HG03025 (cell line): Measurements from ENCODE around the gene ARFGAP1.

Source experiments
- ATAC-seq: cut with Tn5 transposase; IDR thresholded peaks from one replicate; pipeline ENCODE4 v1.9.1; 2021; ENCODE audit warnings: mild to moderate bottlenecking, moderate library complexity; ENCODE audit not compliant: unreplicated experiment, low FRiP score

Gene ARFGAP1

DNA sequence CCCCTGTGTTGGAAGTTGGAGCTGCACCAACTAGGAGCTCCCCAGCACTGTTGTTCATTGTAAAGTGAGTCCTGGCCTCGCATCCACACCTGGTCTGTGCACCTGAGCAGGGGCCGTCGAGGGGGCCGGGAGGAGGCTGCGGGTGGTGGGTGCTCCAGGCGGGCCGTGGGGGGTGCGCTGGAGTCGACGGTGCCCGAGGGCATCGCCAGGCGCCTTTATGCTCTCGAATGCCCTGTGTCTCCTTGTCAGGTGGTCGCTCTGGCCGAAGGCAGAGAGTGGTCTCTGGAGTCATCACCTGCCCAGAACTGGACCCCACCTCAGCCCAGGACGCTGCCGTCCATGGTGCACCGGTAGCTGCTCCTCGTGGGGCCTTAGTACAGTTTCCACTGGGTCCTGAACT lies 4.3 kb downstream of the ARFGAP1 start:
- ATAC-seq = no peak

DNA sequence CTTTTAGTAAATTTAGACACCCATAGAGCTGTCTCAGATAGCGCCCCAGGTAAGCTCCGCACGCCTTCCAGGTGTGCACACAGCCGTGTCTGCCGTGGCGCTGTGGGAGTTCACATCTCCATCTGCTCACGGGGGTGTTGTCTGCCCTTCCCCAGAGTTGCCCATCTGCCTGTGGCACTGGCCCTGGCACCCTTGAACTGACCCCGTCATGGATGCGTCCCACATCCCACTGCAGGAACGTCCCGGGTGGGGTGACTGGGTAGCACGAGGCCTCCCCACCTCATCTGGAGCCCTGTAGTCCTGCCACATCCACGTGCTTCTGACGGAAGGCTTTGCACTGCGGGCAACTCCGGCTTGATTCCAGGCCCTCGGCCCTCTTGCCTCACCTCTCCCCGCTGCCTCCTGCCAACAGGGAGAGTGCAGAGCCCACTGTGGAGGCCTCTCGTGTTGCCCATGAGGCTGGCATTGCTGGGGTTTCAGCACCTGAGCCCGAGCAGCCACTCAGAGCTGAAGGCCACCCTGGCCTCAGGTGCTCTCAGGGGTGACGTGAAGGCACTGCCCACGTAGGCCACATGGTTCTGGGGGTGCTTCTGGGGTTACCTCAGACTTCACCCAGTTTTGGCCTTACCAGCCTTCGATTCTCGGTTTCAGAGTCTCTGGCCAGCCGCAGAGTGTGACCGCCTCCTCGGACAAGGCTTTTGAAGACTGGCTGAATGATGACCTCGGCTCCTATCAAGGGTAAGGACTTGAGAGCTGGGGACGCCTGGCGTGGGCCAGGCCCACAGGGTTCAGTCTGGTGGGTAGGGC lies 5.1 kb downstream of the ARFGAP1 start:
- no peak for ATAC-seq

DNA sequence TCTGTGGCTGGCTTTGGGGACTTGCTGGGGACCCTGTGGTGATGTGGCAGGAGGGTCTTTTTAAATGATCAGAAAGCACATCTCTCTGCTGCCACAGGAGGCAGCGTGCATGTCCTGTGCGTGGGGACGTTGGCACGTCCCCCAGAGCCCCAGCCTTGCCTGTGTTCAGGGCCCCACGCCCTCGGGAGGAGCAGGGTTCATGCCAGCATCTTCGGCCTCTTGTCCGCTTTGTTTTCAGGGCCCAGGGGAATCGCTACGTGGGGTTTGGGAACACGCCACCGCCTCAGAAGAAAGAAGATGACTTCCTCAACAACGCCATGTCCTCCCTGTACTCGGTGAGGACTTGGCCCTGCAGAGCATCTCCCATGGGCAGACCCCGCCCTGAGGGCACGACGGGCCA lies 6.0 kb downstream of the ARFGAP1 start:
- no peak for ATAC-seq

DNA sequence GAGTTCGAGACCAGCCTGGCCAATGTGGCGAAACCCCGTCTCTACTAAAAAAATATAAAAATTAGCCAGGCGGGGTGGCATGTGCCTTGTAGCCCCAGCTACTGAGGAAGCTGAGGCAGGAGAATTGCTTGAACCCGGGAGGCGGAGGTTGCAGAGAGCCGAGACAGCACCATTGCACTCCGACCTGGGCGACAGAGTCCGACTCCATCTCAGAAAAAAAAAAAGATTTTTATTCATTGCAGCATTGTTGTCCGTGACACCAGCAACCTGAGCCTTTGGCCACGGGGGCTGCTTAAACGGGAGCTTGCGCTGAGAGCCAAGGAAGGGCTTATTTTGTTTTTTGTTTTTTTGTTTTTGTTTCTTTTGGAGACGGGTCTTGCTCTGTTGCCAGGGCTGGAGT lies 7.3 kb downstream of the ARFGAP1 start:
- no peak for ATAC-seq

DNA sequence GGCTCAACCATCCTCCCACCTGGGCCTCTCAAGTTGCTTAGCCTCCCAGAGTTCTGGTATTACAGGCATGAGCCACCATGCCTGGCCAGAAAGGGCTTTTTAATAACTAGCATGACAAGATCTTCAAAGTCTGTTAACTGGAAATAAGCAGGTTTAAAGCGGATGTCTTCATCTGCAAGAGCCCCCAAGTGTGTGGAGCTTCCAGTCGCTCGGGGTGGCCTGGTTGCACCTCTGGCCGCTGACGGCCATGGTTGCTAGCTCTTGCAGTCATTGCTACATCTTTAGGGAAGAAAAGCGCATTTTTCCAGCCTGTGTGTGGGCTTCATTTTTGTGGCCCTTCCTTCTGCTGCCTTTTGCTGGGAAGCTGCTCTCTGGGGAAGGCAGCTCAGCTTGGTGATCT lies 7.8 kb downstream of the ARFGAP1 start:
- ATAC-seq = no peak

DNA sequence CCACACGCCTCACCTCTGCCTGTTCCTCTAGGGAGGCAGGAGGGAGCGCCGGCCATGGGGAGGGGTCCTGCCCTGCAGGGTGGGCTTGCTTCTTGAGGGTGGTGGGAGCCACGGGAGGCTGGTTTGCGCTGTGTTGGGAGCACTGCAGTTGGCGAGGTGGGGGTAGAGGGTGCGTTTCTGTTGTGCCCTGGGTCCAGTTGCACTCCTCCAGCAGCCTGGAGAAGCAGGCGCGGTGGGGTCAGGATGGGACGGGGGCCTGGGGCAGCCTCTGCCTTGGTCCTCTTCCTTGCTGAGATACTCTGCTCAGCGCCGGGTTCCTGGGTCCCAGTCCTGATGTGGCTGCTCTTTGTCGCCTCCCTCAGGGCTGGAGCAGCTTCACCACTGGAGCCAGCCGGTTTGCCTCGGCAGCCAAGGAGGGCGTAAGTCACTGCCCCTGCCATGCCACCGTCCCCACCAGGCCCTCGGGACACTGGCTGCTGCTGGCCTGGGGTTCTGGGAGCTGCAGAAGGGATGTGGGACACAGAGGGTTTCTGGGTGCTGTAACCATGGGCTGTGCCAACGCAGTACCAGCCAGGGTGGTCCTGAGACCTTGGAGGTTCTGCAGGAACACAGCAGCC lies 8.4 kb downstream of the ARFGAP1 start:
- ATAC-seq = no peak

DNA sequence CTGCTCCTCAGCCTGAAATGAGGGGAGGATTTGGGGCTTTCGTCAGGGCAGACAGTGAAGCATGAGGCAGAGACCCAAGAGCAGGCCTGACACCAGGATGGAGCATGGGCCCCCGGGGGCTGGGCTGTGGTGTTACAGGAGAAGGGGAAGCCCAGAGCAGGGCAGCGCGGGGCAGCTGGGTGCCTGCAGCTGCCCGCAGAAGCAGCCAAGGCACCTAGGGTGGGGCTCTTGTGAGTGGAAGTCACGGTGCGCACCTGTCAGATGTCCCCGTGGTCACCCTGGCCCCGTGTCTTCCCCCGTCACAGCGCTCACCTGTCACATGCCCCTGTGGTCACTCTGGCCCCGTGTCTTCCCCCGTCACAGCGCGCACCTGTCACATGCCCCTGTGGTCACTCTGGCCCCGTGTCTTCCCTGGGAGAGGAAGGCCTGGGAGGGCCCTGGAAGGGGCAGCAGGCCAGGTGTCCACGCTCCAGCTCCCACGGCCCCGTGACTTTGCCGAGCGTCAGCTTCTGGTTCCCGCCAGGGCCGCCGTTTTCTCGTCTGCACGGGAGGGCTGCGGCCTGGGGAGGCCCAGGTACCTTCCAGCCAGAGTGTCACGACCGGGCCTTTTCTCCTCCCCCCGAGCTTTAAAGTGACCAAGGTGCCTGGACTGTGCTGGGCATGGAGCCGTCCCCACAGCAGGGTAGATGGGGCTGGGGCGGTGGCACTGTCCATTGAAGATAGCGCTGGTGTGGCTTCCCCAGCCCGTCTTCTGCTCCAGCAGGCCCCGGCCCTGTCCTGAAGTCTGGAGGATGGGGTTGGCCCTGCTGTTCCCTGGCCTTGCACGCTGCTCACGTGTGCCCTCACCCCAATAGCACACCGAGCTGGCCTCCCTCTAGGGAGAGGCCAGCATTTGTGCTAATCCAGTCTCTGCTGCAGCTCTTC lies 9.4 kb downstream of the ARFGAP1 start:
- ATAC-seq = no peak

DNA sequence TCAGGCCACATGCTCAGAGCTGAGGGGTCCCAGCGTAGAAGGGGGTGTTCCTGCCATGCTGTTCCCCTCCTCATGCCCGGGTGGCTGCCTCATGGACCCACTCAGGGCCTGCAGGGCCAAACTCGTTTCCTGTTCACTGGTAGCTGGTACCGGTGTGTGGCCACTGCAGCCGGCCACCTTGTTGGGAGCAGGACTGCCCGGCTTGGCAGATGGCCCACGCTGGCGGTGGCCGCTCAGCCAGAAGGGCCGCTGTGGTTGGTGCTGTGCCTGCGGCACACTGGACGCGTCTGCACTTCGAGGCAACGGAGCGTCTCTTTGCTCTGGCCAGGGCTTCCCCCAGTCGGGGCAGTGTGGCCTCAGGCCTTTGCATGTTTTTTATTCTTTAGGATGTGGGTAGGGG lies 10.3 kb downstream of the ARFGAP1 start:
- no peak for ATAC-seq

DNA sequence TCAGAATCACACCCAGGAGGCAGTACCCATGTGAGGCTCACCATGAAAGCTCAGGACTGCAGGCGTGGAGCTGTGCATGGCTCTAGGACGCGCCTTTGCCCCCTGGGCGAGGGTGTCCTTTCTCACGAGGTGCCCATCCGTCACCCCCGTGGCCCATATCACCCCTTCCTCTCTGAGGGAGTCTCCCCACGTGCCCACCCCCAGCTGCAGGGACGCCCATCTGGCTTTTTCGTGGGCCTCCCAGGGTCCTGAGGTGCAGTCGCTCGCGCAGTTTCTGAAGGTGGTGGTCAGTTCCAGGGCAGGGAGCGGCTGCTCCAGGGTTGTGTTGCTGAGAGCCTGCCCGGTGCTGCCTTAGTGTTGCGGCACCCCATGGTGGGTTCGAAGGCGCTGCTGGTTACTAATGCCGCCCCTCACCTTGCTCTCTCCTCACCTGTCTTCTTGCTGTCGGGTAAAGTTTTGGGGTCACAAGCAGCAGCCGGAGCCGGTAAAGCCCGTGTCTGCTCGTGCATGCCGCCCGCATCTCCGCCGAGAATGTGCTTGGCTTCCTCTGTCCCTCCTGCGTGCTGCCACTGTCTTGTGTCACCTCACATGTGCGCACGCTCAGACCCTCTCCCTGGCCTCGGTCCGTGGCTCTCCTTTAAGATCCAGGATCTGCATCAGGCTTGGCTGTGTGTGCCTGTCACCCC lies 10.9 kb downstream of the ARFGAP1 start:
- no peak for ATAC-seq

DNA sequence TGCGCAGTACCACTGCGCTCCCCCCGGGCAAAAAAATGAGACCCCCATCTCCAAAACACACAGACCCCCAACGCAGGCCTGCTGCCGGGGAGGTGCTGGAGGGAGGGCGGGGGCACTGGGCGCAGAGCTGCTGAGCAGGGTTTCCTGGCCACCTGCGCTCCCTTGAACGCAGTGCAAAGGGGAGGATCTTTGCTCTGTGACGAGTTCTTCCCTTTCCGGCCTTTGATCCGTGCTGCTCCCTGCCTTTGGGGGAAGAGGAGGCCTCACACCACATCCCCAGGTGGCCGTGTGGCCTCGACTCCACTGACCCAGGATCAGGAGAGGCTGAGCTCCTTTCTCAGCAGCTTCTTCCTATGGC lies 11.4 kb downstream of the ARFGAP1 start:
- ATAC-seq = no peak

DNA sequence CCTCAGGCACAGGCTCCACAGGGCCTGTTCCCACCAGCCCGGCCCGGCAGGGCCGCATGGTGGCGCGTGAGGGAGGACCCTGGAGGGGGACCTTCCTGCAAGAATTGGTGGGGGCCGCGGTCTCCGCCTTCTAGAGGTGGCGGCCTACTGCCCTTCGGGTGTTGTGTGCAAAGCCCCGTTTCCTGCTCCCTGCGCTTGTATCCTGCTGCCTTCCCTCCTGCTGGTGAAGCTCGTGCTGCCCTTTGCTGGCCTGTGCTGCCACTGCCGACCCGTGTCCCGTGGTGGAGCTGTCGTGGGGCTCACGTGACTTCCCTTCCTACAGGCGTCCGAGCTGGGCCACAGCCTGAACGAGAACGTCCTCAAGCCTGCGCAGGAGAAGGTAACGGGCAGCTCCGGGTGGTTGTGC lies 11.9 kb downstream of the ARFGAP1 start:
- no peak for ATAC-seq

DNA sequence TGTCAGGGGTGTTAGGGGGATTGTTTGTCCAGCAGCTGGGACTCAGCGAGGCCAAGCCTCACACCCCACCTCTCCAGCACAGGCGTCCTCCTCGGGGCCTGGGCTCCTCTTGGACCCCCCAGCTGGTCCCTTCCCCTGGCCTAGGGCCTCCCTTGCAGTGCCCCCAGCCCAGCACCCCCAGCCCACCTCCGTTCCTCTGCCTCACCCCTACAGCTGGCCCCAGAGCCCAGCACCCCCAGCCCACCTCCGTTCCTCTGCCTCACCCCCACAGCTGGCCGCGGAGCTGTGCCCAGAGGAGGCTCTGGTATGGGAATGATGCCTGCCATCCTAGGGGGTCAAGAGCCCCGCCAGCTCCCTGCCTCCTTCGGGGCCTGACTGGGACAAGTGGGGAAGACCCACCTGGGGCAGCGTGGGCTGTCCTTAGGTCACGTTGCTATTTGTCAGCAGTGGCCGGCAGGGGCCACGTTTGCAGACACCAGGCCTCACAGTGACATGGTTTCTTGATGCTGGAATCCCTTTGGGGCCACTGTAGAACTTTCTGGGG lies 12.4 kb downstream of the ARFGAP1 start:
- no peak for ATAC-seq

DNA sequence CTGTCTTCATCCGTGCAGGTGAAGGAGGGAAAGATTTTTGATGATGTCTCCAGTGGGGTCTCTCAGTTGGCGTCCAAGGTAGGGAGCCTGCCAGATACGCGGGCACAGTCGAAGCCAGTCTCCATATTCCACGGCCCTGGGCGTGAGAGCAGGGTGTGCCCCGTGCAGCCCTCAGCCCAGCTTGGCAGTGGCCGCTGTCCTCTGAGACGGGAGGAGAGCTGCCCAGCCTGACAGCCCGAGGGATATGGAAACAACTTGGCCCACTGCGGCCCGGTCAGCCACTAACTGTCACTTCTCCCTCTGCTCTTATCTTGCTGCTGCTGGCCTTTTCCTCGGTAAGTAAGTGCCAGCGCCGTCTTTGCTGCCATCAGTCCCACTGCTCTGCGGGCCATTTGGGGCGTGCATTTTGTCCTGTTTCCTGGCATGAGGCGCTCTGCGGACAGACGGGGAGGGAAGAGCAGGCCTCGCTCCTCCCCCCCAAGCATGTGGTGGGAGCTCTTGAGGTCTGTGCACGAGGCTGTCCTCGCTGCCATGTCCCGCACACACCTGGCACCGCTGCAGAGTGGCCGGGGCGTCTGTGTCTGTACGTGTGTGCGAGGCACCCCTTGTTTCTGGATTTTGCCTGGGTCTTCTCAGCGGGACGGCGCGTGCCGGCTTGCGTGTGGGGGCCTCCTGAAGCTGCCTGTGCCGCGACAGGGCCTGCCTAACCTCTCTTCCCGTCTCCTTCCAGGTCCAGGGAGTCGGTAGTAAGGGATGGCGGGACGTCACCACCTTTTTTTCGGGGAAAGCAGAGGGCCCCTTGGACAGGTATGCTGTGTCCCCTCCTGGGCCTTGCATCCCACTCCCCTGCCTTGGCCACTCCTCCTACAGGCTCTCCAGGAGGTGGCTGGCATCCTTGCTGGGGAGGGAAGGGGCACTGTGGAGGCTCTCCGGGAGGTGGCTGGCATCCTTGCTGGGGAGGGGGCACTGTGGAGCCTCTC lies 13.3 kb downstream of the ARFGAP1 start:
- ATAC-seq = no peak

DNA sequence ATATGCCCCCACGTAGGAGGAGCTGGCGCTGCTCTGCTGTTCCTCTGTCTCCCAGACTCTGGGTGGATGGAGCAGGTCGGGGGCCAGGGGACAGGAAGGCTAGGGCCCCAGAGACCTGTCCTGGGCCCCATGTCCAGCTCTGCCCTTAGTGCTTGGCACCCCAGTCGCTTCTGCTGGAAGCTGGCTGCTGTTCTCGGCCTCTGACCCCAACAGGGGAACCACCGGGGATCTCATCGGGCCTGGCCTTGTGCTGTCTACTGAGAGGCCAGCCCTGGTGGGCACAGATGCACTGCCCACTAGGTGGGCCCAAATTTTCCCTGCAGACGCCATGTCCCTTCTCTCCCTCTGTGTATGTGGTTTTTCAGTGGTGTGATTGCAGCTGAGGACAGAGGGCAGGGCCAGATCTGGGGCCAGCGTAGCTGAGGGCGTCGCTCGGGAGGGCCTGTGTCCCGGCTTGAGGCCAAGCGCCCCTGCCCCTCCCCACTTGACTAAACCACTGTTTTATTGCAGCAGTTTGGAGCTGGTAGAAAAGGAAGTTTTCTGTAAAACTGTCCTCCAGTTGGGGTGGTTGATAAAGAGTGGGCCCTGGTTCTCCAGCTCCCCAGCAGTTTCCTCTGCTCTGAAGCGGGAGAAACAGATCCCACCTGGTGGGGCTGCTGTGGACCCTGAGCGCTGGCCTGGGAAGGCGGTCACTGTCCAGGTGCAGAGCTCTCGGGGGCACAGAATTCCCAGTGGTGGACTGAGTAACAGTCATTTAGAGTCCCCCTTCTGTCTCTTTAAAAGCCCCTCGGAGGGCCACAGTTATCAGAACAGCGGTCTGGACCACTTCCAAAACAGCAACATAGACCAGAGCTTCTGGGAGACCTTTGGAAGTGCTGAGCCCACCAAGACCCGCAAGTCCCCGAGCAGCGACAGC lies 14.4 kb downstream of the ARFGAP1 start:
- no peak for ATAC-seq

DNA sequence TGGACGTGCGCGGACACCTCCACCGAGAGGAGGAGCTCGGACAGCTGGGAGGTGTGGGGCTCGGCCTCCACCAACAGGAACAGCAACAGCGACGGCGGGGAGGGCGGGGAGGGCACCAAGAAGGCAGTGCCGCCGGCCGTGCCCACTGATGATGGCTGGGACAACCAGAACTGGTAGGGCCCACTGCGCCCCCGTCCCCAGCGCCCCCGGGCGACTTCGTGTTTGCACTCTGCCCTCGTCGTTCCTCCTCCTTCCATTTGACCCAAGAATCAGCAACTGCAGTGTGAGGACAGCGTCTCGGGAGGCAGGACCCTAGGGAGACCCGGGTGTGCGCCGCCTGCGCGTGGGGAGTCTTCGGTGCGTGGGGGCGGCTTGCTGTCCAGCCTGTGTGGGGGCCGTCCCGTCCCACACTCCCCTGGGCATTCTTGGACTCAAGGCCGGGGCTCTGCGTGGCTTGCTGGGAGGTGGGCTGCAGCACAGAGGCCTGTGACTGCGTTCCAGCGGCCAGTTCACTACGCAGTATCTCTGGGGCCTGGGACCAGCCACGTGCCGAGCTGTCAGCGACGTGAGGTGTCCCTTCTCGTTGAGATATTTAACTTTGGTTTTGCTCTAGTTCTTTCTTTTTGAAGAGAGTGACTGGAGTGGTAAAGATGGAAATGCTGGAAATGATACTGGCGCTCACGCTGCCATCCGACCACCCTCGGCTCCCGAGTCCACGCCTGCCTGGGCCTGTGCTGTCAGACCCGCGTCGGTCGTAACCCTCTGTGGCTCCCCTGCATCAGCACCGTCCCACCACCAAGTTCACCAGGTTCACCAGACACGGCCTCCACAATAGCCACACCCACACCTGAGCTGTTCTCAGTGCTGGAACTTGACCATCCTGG lies 15.3 kb downstream of the ARFGAP1 start:
- ATAC-seq = no peak

DNA sequence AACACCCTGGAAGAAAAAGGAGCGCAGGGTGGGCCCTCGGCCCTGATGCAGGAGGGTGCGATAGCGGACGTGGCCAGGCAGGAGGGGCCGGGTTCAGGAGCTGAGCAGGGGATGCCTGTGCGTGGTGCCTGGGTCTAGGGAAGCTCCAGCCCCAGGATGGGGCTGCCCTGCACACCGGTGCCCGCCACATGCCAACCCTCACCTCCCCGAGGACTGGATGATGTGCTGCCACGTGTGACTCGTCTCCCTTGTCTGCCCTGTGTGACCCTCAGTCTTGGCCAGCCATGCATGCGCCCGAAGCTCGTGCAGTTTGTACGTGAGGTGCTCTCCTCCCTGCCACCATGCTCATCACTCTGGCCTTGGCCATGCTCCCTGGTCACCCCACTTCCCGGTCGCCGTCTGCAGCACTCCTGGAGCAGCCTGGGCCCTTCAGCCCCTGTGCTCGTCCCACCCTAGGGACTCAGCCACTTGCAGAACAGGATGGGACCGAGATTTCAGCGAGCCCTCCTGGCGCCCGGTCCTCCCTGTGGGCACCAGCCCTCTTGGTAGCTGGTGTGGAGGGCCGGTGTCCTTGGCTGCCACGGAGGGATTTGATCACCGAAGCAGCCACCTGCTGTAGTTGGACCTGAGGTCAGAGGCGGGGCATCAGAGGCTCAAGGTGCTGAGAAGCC lies 16.1 kb downstream of the ARFGAP1 start:
- no peak for ATAC-seq
